WTC11 (cell line): ENCODE measurements around the gene CIC. TPM values are rescaled to one million over a fixed set of nuclear protein-coding genes. Genes with fewer than 3 reads are reported as not detected.

Experiments
- ATAC-seq: fragments of 200-7000 bp; cut with Tn5 transposase; 2 replicates; pipeline ENCODE4 v1.10.0; 2021; ENCODE audit warnings: mild to moderate bottlenecking, moderate library complexity
- CTCF ChIA-PET: fragments of 300-600 bp; sonication (Branson Sonifier 250); formaldehyde crosslinking; loops from one replicate; lab custom pipeline; 2021; ENCODE audit warnings: antibody characterized with exemption; lab: Charles Lee
- POLR2A ChIA-PET: fragments of 350-600 bp; sonication (Branson Sonifier 250); formaldehyde crosslinking; loops from one replicate; lab custom pipeline; 2021; ENCODE audit warnings: antibody characterized with exemption; lab: Charles Lee
- DNase-seq: peaks from one replicate; pipeline ENCODE4 v3.0.0; 2021; ENCODE audit warnings: low spot score
- H3K27ac Mint-ChIP-seq: 2 replicates; pipeline ENCODE4 v1.8.0; 2021; ENCODE audit warnings: mixed read lengths
- H3K27me3 Mint-ChIP-seq: 2 replicates; pipeline ENCODE4 v1.8.0; 2021; ENCODE audit warnings: low read depth, mild to moderate bottlenecking, moderate library complexity, mixed read lengths
- H3K36me3 Mint-ChIP-seq: 2 replicates; pipeline ENCODE4 v1.8.0; 2021; ENCODE audit warnings: mixed read lengths
- H3K4me1 Mint-ChIP-seq: 2 replicates; pipeline ENCODE4 v1.8.0; 2022; ENCODE audit warnings: mixed read lengths
- H3K4me3 Mint-ChIP-seq: 2 replicates; pipeline ENCODE4 v1.8.0; 2021; ENCODE audit warnings: mild to moderate bottlenecking, moderate library complexity, mixed read lengths
- H3K9me3 Mint-ChIP-seq: 2 replicates; pipeline ENCODE4 v1.8.0; 2021; ENCODE audit warnings: mixed read lengths
- CDX4 ChIP-seq: fragments of 250-450 bp; sonication (Bioruptor Pico); IDR thresholded peaks from 2 replicates; pipeline ENCODE4 v1.9.0; 2021; ENCODE audit warnings: moderate library complexity, mild to moderate bottlenecking, inconsistent platforms, borderline replicate concordance
- CTCF ChIP-seq: fragments of 200-600 bp; IDR thresholded peaks from 2 replicates; pipeline ENCODE4 v1.8.0; 2022; ENCODE audit warnings: antibody characterized with exemption
- FOXK1 ChIP-seq: sonication (generic); formaldehyde crosslinking; IDR thresholded peaks from 2 replicates; pipeline ENCODE4 v1.8.0; 2022; ENCODE audit warnings: mild to moderate bottlenecking, moderate library complexity, missing genetic modification reagents
- HMGXB4 ChIP-seq: sonication (generic); formaldehyde crosslinking; IDR thresholded peaks from 2 replicates; pipeline ENCODE4 v1.8.1; 2023; ENCODE audit warnings: mild to moderate bottlenecking, moderate library complexity, missing genetic modification reagents
- NFATC4 ChIP-seq: fragments of 250-450 bp; sonication (Bioruptor Pico); IDR thresholded peaks from 2 replicates; pipeline ENCODE4 v1.9.0; 2021; ENCODE audit warnings: mild to moderate bottlenecking
- NFYB ChIP-seq: sonication (generic); formaldehyde crosslinking; conservative IDR thresholded peaks from 2 replicates; pipeline ENCODE4 v1.8.0; 2022; ENCODE audit warnings: low read depth, missing genetic modification reagents
- PRDM15 ChIP-seq: sonication (generic); formaldehyde crosslinking; IDR thresholded peaks from 2 replicates; pipeline ENCODE4 v1.8.0; 2022; ENCODE audit warnings: missing genetic modification reagents
- PRRX2 ChIP-seq: fragments of 250-450 bp; sonication (Bioruptor Pico); IDR thresholded peaks from 2 replicates; pipeline ENCODE4 v1.8.0; 2021; ENCODE audit warnings: mild to moderate bottlenecking
- SMAD3 ChIP-seq: sonication (generic); formaldehyde crosslinking; IDR thresholded peaks from 2 replicates; pipeline ENCODE4 v1.8.0; 2022; ENCODE audit warnings: missing genetic modification reagents, mild to moderate bottlenecking, borderline replicate concordance
- TEAD1 ChIP-seq: sonication (generic); formaldehyde crosslinking; IDR thresholded peaks from 2 replicates; pipeline ENCODE4 v1.8.0; 2022; ENCODE audit warnings: mild to moderate bottlenecking, missing genetic modification reagents
- ZBTB21 ChIP-seq: sonication (generic); formaldehyde crosslinking; IDR thresholded peaks from 2 replicates; pipeline ENCODE4 v1.8.1; 2023; ENCODE audit warnings: mild to moderate bottlenecking, missing genetic modification reagents, borderline replicate concordance
- ZNF121 ChIP-seq: sonication (generic); formaldehyde crosslinking; IDR thresholded peaks from 2 replicates; pipeline ENCODE4 v1.8.0; 2023; ENCODE audit warnings: missing genetic modification reagents
- ZNF138 ChIP-seq: sonication (generic); formaldehyde crosslinking; conservative IDR thresholded peaks from 2 replicates; pipeline ENCODE4 v1.8.1; 2022; ENCODE audit warnings: mild to moderate bottlenecking, moderate library complexity, missing genetic modification reagents
- ZNF512 ChIP-seq: sonication (generic); formaldehyde crosslinking; IDR thresholded peaks from 2 replicates; pipeline ENCODE4 v1.8.1; 2022; ENCODE audit warnings: missing genetic modification reagents, borderline replicate concordance
- ZNF671 ChIP-seq: fragments of 250-450 bp; sonication (Bioruptor Pico); IDR thresholded peaks from 2 replicates; pipeline ENCODE4 v1.8.0; 2021; ENCODE audit warnings: mild to moderate bottlenecking
- total RNA-seq: library from RNA; stranded (reverse); gene quantifications from 3 replicates; pipeline ENCODE4 v1.2.3, GENCODE V29; 2021
- TF ChIP-seq, protein P1 (sequence below): fragments of 250-450 bp; sonication (Bioruptor Pico); IDR thresholded peaks from 2 replicates; pipeline ENCODE4 v2.1.2; 2022; ENCODE audit warnings: mild to moderate bottlenecking, moderate library complexity
- TF ChIP-seq, protein P2 (sequence below): fragments of 250-450 bp; sonication (Bioruptor Pico); IDR thresholded peaks from 2 replicates; pipeline ENCODE4 v1.9.0; 2021; ENCODE audit warnings: mild to moderate bottlenecking

CIC gene
- total RNA-seq, 1 experiment from 2014 or later = 55.8 TPM

DNA sequence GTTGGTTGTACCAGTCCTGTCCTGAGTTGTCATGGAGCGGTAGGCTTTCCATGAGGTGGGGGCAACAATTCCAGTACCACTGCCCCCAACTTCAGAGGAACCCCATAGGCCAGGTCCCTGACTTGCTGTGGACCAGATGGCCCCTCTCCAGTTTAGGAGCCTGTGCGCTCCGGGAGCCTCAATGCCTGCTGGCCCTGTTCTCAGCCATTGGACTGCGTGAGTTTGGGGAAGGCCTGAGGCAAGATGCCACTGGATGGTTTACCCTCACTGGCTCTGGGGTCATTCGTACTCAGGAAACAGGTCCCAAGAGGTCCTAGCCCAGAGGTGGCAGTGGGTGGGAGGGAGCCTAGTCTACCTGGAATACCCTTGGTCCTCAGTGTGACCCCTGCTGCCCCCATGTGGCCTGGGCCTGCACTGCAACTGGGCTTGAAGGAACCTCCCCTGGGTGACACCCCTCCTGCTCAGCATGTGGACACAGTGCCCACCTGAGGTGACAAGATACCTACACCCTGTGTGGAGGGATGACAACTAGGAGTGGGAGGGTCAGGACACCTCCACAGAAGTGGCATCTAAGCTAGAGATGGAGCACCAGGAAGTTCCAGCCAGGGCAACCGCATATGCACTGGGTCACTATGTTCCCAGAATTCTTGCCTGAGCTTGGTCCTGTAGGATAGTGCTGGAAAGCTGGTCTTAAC, 26.9 kb downstream of the CIC start (continued):
- TF ChIP-seq PRDM15 = no peak
- TF ChIP-seq ZNF121 (CRISPR knock-in tag) = no peak
- TF ChIP-seq TEAD1 (CRISPR knock-in tag) = no peak
- no peak for TF ChIP-seq ZBTB21 (CRISPR knock-in tag)
- TF ChIP-seq ZNF671 = no peak
- TF ChIP-seq HMGXB4 = no peak
- TF ChIP-seq ZNF138 (CRISPR knock-in tag) = no peak
- TF ChIP-seq PRRX2 = 0 out of 2 replicates have a peak, but pooled peaks have one; percentile 34
- no peak for TF ChIP-seq ZNF512 (CRISPR knock-in tag)
- TF ChIP-seq, all 79 proteins: peak for 6

DNA sequence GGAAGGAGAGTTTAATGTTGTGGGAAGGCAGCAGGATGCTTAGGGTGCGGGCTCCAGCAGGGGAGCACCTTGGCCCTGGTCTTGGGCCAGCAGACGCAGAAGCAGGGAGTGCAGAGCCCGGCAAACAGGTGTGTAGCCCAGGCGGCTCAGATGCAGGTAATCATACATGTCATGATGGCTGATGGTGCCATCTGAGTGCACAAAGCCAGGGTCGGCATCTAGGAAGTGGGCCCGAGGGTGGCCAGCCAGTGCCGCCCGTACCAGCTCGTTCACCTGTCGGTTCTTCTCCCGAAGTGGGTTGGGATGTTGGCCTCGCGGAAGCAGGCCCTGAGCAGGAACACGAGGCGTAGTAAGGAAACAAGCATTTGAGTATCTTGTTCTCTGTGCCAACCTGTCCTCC, 28.0 kb downstream of the CIC start:
- ChIA-PET CTCF (interaction anchor here (0.7 to 3.6 kb wide), 6 partner anchors 16 to 73 kb away, joined by 3 to 30 read pairs (median 6); no protein-coding TSS in a partner anchor), POLR2A (interaction anchor here (1.2 kb wide), 1 partner anchor 14 kb away, joined by 3 read pairs; no protein-coding TSS in a partner anchor)
- H3K27ac Mint-ChIP-seq = peak overlapping the region; percentile 15; the same call in 1 of the 2 replicates
- H3K9me3 Mint-ChIP-seq = no peaks in the 10 kb centered on the region
- ATAC-seq (no peak), DNase-seq (no peak)
- H3K36me3 Mint-ChIP-seq = peaks cover 27% of the 10 kb centered on the region
- no peaks in the 10 kb centered on the region for H3K27me3 Mint-ChIP-seq
- no peak overlapping the region for H3K4me3 Mint-ChIP-seq
- peaks cover 16% of the 10 kb centered on the region for H3K4me1 Mint-ChIP-seq
- TF ChIP-seq, protein P1, sequence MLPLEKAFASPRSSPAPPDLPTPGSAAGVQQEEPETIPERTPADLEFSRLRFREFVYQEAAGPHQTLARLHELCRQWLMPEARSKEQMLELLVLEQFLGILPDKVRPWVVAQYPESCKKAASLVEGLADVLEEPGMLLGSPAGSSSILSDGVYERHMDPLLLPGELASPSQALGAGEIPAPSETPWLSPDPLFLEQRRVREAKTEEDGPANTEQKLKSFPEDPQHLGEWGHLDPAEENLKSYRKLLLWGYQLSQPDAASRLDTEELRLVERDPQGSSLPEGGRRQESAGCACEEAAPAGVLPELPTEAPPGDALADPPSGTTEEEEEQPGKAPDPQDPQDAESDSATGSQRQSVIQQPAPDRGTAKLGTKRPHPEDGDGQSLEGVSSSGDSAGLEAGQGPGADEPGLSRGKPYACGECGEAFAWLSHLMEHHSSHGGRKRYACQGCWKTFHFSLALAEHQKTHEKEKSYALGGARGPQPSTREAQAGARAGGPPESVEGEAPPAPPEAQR = no peak
- TF ChIP-seq PRDM15 (no peak), SMAD3 (CRISPR knock-in tag) (no peak), TEAD1 (CRISPR knock-in tag) (no peak), CTCF (no peak), ZNF512 (CRISPR knock-in tag) (no peak), NFYB (no peak), FOXK1 (CRISPR knock-in tag) (no peak), NFATC4 (no peak), CDX4 (CRISPR knock-in tag) (no peak)
- TF ChIP-seq, protein P2, sequence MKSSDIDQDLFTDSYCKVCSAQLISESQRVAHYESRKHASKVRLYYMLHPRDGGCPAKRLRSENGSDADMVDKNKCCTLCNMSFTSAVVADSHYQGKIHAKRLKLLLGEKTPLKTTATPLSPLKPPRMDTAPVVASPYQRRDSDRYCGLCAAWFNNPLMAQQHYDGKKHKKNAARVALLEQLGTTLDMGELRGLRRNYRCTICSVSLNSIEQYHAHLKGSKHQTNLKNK = no peak
